ENCODE data around the gene MOB3A.

The MOB3A gene

DNA sequence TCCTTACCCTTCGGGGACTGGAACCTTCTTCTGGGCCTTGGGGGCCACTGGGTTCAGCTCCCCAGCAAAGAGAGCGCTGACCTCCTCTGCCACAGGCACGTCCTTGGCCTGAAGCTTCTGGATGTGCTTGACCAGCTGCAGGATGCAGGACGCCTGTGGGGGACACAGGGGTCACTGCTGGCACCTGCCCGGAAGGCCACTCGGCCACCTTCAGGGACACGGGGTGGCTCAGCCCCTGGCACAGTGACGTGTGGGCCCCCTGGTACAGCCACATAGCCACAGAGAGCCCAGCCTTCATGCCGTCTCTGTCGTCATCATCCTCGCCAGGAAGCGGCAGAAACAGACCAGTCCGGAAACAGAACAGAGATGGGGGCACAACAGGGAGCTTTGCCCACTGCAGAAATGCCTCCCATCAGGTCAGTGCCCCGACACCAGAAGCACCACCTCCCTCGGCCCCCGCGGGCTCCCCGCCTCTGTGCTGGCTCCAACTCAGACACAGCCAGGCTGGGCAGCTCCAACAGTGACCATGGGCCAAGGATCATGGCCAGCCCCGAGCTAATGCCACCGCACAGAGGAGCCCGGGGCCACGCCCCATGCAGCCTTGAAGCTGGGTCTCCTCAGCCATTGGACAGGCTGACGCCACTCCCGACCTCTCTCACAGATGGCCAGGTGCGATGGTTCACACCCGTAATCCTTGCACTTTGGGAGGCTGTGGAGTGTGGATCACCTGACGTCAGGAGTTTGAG is 21.3 kb upstream of the MOB3A start:
- Histone ChIP-seq H3K27ac (ENCODE audit: low read depth, low read length) (no peak overlapping the region), H3K79me2 (ENCODE audit: control insufficient read depth, low read length) (no peaks in the 10 kb centered on the region), H3K27me3 (ENCODE audit: control insufficient read depth, low read length) (no peaks in the 10 kb centered on the region), H3K36me3 (ENCODE audit: control insufficient read depth, low read length) (peaks cover 82% of the 10 kb centered on the region), H3K9me3 (ENCODE audit: control insufficient read depth, insufficient read depth, low read length) (no peaks in the 10 kb centered on the region), H4K20me1 (ENCODE audit: control insufficient read depth, insufficient read depth, low read depth, low read length) (no peaks in the 10 kb centered on the region), H3K4me2 (ENCODE audit: low read length) (no peak overlapping the region), H3K4me3 (ENCODE audit: low read length) (no peak overlapping the region), H3F3A (ENCODE audit: control insufficient read depth, insufficient read depth) (no peaks in the 10 kb centered on the region), H3K9me2 (replicated peaks; ENCODE audit: control insufficient read depth, low read length) (no peaks in the 10 kb centered on the region), H3K4me1 (ENCODE audit: control insufficient read depth, low read length) (no peaks in the 10 kb centered on the region)
- TF ChIP-seq EZH2phosphoT487 (IDR thresholded peaks at IDR 0.05; ENCODE audit: borderline replicate concordance, low read length), result no peak
- TF ChIP-seq, protein P1, sequence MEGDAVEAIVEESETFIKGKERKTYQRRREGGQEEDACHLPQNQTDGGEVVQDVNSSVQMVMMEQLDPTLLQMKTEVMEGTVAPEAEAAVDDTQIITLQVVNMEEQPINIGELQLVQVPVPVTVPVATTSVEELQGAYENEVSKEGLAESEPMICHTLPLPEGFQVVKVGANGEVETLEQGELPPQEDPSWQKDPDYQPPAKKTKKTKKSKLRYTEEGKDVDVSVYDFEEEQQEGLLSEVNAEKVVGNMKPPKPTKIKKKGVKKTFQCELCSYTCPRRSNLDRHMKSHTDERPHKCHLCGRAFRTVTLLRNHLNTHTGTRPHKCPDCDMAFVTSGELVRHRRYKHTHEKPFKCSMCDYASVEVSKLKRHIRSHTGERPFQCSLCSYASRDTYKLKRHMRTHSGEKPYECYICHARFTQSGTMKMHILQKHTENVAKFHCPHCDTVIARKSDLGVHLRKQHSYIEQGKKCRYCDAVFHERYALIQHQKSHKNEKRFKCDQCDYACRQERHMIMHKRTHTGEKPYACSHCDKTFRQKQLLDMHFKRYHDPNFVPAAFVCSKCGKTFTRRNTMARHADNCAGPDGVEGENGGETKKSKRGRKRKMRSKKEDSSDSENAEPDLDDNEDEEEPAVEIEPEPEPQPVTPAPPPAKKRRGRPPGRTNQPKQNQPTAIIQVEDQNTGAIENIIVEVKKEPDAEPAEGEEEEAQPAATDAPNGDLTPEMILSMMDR (IDR thresholded peaks at IDR 0.05; ENCODE audit: low read depth, low read length, poor library complexity, severe bottlenecking), result no peak

DNA sequence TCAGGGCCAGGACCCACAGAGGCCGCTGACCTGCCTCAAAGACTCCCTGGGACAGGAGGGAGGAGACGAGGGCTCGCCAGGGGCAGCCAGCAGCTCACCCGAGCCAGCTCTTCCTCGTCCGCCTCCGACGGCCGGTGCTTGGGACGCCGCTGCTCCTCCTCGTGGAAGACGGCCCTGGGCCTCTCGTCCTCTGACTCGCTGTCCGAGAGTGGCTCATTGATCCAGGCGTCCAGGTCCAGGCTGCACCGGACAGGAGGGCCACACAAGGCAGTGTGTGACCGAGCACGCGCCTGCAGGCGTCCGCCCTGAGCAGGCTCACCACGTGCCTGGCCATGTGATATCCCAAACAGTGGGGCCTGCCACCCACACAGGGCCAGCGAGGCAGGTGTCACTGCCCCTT is 20.4 kb upstream of the MOB3A start:
- Histone ChIP-seq H3K27ac (ENCODE audit: low read depth, low read length) (no peak overlapping the region), H3K36me3 (ENCODE audit: control insufficient read depth, low read length) (peaks cover 82% of the 10 kb centered on the region), H3K9me2 (replicated peaks; ENCODE audit: control insufficient read depth, low read length) (no peaks in the 10 kb centered on the region), H3K79me2 (ENCODE audit: control insufficient read depth, low read length) (no peaks in the 10 kb centered on the region), H3K27me3 (ENCODE audit: control insufficient read depth, low read length) (no peaks in the 10 kb centered on the region), H3K4me1 (ENCODE audit: control insufficient read depth, low read length) (no peaks in the 10 kb centered on the region), H3K9me3 (ENCODE audit: control insufficient read depth, insufficient read depth, low read length) (no peaks in the 10 kb centered on the region), H3K4me2 (ENCODE audit: low read length) (no peak overlapping the region), H3K4me3 (ENCODE audit: low read length) (no peak overlapping the region), H4K20me1 (ENCODE audit: control insufficient read depth, insufficient read depth, low read depth, low read length) (no peaks in the 10 kb centered on the region), H3F3A (ENCODE audit: control insufficient read depth, insufficient read depth) (no peaks in the 10 kb centered on the region)
- TF ChIP-seq, protein P1 (IDR thresholded peaks at IDR 0.05; ENCODE audit: low read depth, low read length, poor library complexity, severe bottlenecking), result no peak
- no peak for TF ChIP-seq EZH2phosphoT487 (IDR thresholded peaks at IDR 0.05; ENCODE audit: borderline replicate concordance, low read length)

DNA sequence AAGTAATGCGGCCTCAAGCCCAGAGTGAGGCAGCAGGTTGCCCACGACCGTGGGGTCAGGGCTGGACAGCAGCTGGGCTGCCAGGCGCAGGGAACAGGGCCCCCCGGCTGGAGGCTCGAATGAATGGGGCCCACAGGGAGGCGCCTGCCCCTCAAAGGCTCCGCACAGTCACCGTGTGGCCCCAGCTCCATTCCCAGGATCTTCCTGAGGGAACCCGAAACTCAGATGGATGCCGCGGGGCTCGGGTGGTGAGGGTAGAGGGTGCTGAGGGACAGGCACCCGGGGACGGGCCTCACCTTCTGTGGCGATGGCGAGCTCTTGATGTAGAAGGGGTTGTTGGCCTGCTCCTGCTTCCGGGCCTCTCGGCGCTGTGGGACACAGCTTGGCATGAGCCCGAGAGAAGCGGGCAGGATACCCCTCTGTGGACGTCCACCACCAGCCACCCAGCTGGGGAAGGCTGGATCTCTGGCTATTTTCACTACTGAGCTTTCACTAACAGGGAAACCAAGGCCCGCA is 19.8 kb upstream of the MOB3A start:
- peaks cover 82% of the 10 kb centered on the region for H3K36me3 ChIP-seq (ENCODE audit: control insufficient read depth, low read length)
- no peaks in the 10 kb centered on the region for H4K20me1 ChIP-seq (ENCODE audit: control insufficient read depth, insufficient read depth, low read depth, low read length)
- no peaks in the 10 kb centered on the region for H3K27me3 ChIP-seq (ENCODE audit: control insufficient read depth, low read length)
- no peak overlapping the region for H3K4me2 ChIP-seq (ENCODE audit: low read length)
- TF ChIP-seq EZH2phosphoT487 (IDR thresholded peaks at IDR 0.05; ENCODE audit: borderline replicate concordance, low read length), result no peak
- TF ChIP-seq, protein P1 (IDR thresholded peaks at IDR 0.05; ENCODE audit: low read depth, low read length, poor library complexity, severe bottlenecking), result no peak
- H3F3A ChIP-seq (ENCODE audit: control insufficient read depth, insufficient read depth), result no peaks in the 10 kb centered on the region
- H3K9me2 ChIP-seq (replicated peaks; ENCODE audit: control insufficient read depth, low read length), result no peaks in the 10 kb centered on the region
- no peaks in the 10 kb centered on the region for H3K79me2 ChIP-seq (ENCODE audit: control insufficient read depth, low read length)
- no peak overlapping the region for H3K4me3 ChIP-seq (ENCODE audit: low read length)
- no peak overlapping the region for H3K27ac ChIP-seq (ENCODE audit: low read depth, low read length)
- H3K9me3 ChIP-seq (ENCODE audit: control insufficient read depth, insufficient read depth, low read length), result no peaks in the 10 kb centered on the region
- no peaks in the 10 kb centered on the region for H3K4me1 ChIP-seq (ENCODE audit: control insufficient read depth, low read length)
